ENCODE measurements around the gene SGMS1.

- TF ChIP-seq ZNF274 (IDR thresholded peaks at IDR 0.05; ENCODE audit: low read depth, low read length) (no peak), SUZ12 (IDR thresholded peaks at IDR 0.05; ENCODE audit: extremely low read depth, insufficient read depth, insufficient read length) (no peak)
Observed at GRCh38 chr10:50358411-50358810, 265.3 kb downstream of the SGMS1 start.

All from NT2/D1 (cell line).